Stimulated activated CD4-positive, alpha-beta T cell treated with anti-CD3 and anti-CD28 coated beads, Interleukin-4, amount 100 ng/mL, for 24 hours (primary cell): ENCODE results near the gene CTPS2.
"Not testable (repeated sequence)": the region's sequence is repeated elsewhere in the genome, so short reads cannot be mapped to it uniquely, and the experiment has no call there.

Experiments used
- DNase-seq: peaks from one replicate; pipeline ENCODE4 v3.0.0-alpha.2; 2020

CTPS2 gene

DNA sequence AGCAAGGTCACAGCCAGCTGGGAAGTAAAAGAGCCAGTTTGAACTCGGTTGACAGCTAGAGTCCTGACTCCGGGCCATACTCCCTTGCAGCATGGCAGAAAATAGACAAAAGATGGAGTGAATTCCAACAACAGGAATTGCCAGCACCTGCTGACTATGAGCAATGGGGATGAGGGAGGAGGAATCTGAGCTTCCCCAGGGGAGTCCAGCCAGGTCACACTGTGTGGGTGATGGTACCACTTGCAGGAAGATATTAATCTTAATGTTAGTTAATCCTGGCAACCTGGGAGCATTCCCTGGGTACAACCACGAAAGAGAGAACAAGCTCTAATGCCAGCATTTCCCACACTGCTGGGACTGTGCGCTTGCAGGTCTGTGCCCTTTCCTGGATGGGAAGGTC is 110.6 kb downstream of the CTPS2 start:
- DNase-seq = no peak

DNA sequence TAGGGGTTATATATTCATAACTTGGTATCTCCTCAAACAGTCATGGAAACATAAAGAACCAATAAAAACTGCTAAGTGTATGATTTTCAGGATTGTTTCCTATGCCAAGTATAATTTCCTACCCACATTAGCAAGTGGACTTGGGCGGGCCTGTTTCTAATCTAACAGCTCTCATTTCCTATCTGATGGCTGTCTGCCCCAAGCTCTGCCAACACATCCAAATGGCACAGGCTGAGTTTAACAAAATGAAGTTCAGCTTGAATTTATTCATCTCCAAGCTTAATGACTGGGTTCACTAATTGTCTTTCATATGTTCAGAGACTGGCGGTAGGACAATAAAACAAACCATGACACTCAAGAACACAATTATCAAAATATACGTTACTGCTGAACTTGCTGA is 118.0 kb downstream of the CTPS2 start:
- no peak for DNase-seq

DNA sequence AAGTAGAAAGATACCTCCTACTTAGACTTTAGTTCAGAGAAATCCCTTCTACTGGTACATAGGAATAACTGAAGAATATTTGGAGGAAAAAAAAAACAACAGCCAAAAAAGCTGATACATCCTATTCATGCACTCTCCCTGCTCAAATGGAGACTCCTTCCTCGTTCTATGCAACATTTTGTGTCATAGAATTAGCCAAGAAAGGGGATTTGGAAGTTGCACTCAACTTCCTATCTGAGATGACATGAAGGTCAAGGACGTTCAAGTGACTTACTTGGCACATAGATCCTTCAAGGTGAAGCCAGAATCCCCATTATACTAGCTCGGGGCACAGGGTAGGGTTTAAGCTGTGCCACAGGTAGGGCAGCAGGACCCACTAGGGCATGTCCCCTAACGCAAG is 118.7 kb downstream of the CTPS2 start:
- no peak for DNase-seq

DNA sequence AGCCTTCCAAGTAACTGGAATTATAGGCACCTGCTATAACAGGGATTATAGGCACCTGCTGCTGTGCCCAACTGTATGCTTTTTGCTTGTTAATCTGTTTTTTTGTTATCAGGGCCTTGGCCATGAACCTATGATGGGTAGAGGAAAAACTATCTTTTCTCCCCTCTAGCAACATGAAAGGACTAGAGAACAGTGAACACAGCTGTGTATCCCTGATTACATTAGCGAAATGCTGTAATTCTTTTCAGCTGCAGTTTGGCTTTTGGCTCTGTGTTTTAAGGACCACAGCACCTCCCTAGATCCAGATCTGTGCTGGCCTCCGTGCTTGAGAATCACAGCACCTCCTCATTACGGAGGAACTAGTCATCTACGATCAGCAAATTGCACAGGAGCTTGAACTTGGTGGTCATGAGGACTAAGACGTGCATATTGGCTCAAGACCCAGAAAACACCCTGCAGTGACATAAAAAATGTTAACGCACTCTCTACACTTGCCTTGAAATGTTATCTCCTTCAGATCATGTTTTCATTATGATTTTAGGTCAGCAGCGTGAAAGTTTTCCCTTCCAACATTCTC is 120.2 kb downstream of the CTPS2 start:
- DNase-seq = no peak

DNA sequence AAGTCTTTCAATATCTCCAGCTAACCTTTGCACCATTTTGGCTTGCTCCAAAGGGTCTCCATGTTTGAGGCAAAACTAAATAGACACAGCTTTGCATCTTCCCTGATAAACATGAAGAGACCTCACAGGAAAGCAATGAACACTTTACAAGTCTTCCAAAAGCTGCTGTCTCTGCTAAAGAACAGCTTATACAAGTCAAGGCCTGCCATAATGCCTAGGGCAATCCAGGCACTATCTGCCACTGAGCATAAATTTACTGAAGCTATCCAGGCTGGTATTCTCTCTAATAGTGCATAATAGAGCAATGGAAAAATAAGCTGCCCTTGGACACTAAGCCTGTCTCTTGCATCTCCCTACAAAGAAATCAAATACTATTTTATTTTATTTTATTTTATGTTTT is 122.6 kb downstream of the CTPS2 start:
- DNase-seq = no peak

DNA sequence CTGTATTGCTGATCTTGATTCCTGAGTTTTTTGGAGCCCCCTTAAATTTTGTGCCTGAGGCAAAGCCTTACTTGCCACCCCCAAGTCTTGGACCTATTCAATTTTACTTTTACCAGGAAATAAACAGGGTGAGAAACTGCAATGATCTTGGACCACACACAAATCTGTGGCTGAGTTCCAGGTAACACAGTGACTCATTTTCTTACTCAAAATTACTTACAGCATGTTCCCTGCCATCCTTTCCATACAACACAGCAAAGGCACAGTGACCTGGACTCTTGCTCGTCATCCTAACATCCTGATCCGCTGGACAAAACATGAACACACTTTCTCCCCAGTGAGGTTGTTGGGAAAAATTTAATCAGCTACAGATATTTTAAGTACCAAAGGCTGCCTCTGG is 123.3 kb downstream of the CTPS2 start:
- no peak for DNase-seq

DNA sequence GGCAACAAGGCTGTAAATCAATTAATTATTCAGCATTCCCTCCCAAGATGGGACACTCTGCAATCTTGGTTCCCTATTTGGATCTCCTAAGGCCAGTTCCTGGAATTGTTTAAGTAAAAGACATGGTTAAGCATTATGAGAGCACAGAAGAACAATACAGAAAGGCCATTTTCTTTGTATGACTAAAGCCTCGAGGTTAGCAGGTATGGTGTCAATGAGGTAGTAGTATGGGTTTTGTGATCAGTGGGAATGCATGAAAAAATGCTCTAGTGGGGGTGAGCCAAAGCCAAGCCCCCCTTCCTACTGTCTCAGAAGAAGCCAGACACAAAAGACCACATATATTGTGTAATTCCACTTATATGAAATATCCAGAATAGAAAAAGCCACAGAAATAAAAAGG is 124.2 kb downstream of the CTPS2 start:
- DNase-seq = no peak

DNA sequence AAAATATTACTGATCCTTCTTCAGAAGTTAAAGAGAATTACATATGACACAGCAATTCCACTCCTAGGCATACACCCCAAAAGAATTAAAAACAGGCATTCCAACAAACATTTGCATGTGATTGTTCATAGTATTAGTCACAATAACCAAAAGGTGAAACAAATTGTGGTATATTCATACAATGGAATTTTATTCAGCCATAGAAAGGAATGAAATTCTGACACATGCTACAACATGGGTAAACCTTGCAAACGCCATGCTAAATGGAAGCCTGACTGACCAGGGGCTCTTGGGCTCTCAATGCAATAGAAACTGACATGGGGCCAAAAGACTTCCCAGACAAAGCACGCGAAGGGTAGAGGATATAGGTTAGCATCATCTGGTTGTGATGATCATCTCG is 124.6 kb downstream of the CTPS2 start:
- DNase-seq = no peak

DNA sequence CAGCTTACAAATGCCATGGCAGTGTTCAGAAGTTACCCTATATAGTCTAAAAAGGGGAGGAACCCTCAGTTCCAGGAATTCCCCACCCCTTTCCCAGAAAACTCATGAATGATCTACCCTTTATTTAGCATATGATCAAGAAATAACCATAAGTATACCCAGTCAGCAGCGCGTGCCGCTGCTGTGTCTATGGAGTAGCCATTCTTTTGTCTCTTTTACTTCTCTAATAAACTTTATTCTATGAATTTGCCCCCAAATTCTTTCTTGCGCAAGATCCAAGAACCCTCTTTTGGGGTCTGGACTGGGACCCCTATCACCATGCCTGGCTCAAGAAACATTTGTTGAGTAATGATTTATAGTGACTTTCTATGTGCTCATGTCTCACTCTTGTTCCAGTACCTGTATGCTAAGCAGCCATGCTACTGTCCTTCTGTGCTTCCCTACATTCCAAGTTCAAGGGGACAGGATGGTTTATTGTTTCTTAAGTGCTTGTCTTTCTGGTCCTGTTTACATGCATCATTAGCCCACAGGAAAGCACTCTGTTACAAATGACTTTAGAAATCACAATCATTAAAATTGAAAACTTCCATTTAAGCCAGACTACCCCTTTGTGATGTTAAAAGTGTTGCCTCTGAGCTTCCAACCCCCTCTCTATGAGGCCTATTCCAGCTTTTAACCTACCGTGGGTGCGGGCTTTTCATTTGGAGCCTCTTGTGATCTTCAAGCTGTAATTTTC is 125.9 kb downstream of the CTPS2 start:
- no peak for DNase-seq

DNA sequence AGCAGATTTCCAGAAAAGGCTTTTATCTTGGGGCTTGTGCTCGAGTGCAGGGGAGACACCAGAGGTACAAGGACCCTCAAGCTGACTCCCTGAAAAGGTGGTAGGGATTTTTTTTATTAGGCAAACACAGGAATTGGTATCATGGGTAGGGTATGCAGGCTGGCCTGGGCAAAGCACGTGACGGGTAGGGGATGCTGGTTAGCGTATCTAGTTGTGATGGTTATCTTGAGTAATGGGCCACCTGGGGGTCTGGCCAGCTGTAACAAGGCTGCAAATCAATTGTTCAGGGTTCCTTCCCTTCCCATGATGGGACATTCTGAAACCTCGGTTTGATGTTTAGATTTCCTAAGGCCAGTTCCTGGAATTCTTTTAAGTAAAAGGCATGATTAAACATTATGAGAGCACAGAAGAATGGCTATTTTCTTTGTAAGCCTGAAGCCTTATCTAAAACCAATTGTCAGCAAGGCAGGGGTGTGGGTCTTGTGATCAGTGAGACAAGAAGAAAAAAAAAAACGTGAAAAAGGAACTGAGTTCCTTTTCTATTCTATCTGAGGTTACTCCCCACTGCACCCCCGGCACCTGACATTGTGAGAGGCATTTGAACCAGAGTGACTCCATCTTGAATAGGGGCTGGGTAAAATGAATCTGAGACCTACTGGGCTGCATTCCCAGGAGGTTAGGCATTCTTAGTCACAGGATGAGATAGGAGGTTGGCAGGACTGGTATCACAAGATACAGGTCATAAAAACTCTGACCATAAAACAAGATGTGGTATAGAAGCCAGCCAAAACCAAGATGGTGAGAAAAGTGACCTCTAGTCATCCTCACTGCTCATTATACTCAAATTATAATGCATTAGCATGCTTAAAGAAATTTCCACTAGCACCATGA is 126.7 kb downstream of the CTPS2 start:
- DNase-seq = no peak

DNA sequence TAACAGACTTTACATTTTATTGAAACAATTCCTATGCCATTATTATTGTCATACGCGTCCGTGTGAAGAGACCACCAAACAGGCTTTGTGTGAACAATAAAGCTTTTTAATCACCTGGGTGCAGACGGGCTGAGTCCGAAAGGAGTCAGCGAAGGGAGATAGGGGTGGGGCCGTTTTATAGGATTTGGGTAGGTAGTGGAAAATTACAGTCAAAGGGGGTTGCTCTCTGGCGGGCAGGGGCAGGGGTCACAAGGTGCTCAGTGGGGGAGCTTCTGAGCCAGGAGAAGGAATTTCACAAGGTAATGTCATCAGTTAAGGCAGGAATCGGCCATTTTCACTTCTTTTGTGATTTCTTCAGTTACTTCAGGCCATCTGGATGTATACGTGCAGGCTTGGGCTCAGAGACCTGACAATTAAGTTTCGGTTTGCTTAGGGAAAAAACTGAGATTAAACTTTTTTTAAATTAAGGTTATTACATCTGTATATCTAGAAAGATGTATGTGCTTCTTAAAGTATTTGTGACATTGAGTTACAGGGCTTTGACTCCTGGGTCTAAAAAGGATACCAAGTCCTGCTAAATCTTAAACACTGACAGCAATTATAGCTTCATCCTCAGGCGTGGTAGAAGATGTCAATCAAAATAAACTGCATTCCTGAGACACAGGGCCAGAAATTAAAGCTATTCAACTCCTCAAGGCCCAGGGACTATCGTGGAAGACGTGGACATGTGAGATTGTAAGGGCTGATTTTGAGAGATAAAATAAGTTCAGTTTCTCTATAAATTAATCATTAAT is 132.3 kb downstream of the CTPS2 start:
- not testable (repeated sequence) for DNase-seq

DNA sequence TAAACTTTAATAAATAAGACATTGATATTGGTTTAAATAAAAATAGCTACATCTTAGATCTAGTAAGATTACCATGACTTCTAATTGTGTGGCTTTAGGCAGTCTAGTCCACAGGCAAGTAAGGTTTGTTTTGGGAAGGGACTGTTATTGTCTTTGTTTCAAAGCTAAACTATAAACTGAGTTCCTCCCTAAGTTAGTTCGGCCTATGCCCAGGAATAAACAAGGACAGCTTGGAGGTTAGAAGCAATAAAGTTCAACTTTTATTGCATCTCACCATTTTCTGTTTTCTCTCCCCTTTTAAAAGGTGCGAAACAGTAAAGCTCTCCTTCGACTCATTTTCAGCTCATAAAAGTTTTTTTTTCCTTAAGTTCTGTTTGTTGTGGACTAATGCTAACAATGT is 133.0 kb downstream of the CTPS2 start:
- no peak for DNase-seq

DNA sequence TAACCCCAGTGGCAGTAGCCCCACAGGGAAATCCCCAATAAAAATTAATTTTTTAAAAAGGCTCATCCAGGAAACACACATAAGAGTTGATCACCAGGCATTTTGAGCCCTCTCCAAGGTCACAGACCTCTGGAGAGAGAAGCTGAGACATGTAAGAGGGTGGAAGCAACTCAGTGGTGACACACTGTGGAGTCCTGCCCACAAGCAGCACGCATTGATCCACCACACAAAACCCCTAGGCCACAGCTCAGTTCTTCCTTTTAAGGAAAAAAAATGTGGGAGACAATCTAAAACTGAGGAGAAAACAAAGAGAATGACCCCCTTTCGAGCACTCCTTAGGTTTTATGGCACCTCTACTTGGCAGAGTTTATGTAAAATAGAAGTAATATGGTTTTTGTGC is 134.3 kb downstream of the CTPS2 start:
- no peak for DNase-seq

DNA sequence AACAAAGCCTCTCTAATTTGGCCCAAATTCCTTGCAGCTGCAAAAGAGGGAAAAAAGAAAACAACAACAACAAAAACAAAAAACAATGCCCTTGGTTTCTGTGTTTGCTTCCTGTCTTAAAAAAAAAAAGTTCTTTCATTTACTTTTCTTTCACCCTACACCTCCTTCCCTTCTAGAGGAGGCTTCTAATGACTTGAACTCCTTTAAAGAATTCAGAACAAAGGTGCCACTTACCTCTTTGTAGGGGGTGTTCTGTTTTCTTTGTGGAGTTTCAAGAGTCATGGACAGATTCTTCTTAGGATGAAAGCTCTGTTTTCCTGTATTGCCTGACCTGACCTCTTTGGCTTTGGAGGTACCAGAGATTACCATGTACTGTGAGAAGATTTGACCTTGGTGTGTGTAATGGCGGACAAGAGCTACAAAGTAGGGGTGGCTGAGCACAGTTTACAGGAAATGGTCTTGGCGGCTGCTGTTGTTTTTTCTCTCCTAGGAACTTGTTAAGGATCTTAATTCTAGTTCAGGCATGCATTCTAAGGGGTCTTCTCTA is 134.9 kb downstream of the CTPS2 start:
- DNase-seq = no peak

DNA sequence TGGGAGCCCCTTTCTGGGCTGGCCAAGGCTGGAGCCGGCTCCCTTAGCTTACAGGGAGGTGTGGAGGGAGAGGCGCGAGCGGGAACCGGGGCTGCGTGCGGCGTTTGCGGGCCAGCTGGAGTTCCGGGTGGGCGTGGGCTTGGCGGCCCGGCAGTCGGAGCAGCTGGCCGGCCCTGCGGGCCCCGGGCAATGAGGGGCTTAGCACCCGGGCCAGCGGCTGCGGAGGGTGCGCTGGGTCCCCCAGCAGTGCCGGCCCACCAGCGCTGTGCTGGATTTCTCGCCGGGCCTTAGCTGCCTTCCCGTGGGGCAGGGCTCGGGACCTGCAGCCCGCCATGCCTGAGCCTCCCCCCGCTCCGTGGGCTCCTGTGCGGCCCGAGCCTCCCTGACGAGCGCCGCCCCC is 137.1 kb downstream of the CTPS2 start:
- DNase-seq = not testable (repeated sequence)

DNA sequence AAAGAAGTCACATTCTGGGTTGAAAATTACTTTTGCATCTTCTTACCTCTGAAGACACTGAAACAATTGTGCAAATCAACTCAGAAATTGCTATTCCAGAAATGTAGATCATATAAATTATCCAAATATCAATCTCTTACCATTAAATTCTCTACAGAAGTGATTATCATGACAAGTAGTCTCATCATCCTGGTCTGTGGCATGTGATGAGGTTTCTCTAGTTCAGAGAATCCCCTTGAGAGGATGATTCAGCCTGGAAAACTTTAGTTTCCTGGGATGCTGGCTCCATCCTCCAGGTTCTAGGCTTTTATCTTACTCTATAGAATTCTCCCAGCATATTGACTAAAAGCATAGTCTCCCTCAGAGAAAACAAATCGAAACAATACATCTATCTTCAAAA is 138.7 kb downstream of the CTPS2 start:
- DNase-seq = no peak

DNA sequence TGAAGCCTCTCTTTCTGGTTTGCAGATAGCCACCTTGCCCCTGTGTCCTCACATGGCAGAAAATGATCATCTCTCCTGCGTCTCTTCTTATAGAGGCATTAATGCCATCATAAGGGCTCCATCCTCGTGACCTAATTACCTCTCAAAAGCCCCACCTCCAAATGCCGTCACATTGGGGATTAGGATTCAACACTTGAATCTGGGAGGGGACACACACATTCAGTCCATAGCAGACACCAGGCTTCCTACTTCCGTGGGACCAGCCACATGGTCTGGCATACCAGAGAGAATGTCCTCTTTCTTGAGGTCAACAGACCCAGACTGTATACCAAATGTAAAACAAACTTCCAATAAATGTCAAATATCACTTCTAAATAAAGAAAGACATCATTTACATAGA is 144.8 kb downstream of the CTPS2 start:
- no peak for DNase-seq

DNA sequence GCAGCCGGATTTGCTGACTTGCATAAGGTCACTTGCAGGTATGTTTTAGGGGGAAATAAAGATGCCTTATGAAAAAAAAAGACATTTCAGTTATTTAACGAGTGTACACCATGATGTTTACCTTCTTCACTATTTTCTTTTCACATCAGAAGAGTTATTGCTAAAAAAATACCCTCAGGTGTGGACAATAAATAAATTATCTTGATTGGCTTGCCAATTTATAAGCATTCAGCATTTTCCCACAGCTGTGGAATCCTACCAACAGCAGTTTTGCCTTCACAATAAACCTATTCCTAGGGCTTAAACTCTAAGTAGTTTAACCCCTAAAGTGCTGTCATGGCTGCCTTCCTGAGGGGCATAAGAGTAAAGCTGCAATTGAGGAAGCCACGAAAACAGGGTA is 145.9 kb downstream of the CTPS2 start:
- no peak for DNase-seq

DNA sequence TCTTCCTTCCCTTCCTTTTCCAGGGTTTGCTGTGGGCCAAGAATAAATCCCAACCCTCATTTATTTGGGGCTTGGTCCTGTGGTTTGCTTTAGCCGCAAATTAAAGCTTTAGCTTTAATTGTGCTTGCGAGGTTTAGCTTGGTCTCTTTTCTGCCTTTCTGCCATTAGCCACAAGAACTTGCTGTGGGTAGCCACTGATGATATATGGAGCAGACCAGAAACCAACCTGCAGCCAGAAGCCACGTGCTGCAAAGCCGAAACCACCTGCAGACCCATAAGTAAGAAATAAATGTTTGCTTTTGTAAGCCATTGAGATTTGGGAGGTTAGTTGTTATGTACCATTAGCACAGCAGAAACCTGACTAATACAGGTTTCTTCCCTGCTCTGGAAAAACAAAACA is 152.3 kb downstream of the CTPS2 start:
- no peak for DNase-seq

DNA sequence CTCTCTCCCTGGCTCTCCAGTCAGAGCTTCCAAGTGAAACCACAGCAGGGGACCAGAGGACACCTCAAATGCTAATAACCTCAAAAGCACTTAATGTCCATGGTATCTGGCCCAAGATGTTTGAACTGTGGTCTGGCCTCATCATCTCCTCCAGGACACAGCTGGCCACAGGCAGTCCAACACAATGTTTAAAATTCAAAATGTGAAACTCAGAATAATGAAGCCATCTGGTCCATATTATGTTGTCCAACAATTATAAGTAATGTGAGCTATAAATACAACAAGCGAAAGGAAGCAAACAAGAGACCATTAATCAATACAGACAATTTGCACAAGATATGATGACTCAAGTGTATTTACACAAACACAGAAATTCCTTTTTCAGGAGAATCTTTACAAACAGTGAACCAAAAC is 153.3 kb downstream of the CTPS2 start:
- no peak for DNase-seq

DNA sequence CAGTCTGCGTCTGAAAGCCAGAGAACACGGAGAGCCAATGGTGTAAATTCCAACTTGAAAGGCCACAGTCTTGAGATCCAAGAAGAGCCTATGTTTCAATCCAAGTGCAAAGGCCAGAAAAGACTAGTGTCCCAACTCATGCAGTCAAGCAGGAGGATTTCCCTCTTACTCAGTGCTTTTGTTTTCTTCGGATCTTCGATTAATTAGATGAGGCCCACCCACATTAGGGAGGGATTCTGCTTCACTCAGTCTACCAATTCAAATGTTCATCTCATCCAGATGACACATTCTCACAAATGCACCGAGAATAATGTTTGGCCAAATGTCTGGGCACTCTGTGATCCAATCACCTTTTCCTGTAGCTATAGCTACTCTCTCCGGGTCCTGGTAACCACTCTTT is 154.0 kb downstream of the CTPS2 start:
- no peak for DNase-seq

DNA sequence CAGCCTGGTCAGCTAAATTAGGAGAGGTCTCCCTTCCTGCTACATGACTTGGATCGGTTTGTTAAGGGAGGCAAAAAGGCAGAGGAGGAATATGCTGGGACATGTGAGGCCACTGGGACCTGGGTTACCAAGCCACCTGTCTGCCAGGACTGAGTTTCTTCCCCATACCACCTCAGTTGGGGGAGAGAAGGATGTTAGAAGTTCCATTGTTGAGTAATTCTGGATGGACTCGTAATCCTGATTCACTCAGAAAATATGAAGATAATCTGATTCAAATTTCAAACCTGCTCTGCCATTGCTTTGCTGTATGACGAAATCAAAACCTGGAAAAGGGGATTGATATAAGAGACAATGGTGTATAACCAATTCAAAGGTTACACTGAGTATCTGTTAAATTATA is 159.9 kb downstream of the CTPS2 start:
- DNase-seq = no peak

DNA sequence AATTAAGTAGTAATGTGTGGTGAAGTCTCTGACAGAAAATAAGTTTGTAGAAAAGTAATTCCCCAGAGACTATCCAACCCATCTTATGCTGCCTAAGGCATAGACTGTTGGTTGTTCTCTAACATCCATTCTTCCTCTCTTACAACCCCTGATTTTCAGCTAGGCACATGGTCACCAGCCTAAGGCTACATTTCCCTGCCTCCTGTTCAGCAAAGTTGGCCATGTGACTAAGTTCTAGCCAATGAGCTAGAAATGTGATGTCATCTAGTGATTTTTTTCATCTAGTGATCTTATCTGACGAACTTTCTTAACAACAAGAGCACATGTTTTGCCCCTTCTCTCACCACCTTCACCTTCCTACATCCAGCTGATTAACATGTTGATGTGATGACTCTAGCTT is 164.8 kb downstream of the CTPS2 start:
- no peak for DNase-seq
